Caco-2 (cell line): ENCODE results near the gene DCT. TPM values are rescaled to one million over a fixed set of nuclear protein-coding genes. Genes with fewer than 3 reads are reported as not detected.

Experiments
- BruUV-seq: library from RNA; stranded (reverse); fragments of 400-500 nt; replicated peaks from 2 replicates; lab custom pipeline; 2021; lab: Mats Ljungman, UMichigan
- CTCF ChIA-PET: fragments of 300-600 bp; sonication (Branson Sonifier 250); formaldehyde crosslinking; loops from one replicate; lab custom pipeline; 2022; ENCODE audit warnings: antibody characterized with exemption; lab: Charles Lee
- POLR2A ChIA-PET: fragments of 300-600 bp; sonication (Branson Sonifier 250); formaldehyde crosslinking; loops from one replicate; lab custom pipeline; 2022; ENCODE audit warnings: antibody characterized with exemption; lab: Charles Lee
- DNase-seq, 2 experiments: peaks; one replicate each; pipeline versions ENCODE4 v3.0.0 to v3.0.0-alpha.2; 2020 to 2022
- H3K27me3 ChIP-seq: replicated peaks from 2 replicates; pipeline ENCODE4 v1.6.0; 2011; ENCODE audit warnings: low read length; ENCODE audit not compliant: control insufficient read depth, insufficient read depth
- H3K36me3 ChIP-seq: 2 replicates; pipeline ENCODE4 v1.5.1; 2011; ENCODE audit warnings: low read length; ENCODE audit not compliant: control insufficient read depth, insufficient read depth
- H3K4me1 ChIP-seq: fragments of 250-450 bp; sonication (Bioruptor Pico); 2 replicates; pipeline ENCODE4 v1.5.1; 2020; ENCODE audit warnings: mild to moderate bottlenecking
- H3K4me3 ChIP-seq: 2 replicates; pipeline ENCODE4 v1.5.1; 2011; ENCODE audit warnings: low read depth, mild to moderate bottlenecking, control low read depth, low read length
- H3K9me3 ChIP-seq: fragments of 250-450 bp; sonication (Bioruptor Pico); 2 replicates; pipeline ENCODE4 v1.5.1; 2020; ENCODE audit warnings: mild to moderate bottlenecking, moderate library complexity
- H3K27ac Mint-ChIP-seq: one replicate; pipeline ENCODE4 v1.8.0; 2022; ENCODE audit warnings: mixed read lengths; ENCODE audit not compliant: unreplicated experiment
- H3K27me3 Mint-ChIP-seq: one replicate; pipeline ENCODE4 v1.8.0; 2022; ENCODE audit warnings: mixed read lengths; ENCODE audit not compliant: insufficient read depth, unreplicated experiment
- H3K36me3 Mint-ChIP-seq: one replicate; pipeline ENCODE4 v1.8.0; 2022; ENCODE audit warnings: mild to moderate bottlenecking, mixed read lengths; ENCODE audit not compliant: insufficient read depth, unreplicated experiment
- H3K4me1 Mint-ChIP-seq: one replicate; pipeline ENCODE4 v1.8.0; 2022; ENCODE audit warnings: low read depth, mixed read lengths; ENCODE audit not compliant: unreplicated experiment
- H3K4me3 Mint-ChIP-seq: one replicate; pipeline ENCODE4 v1.8.0; 2022; ENCODE audit warnings: mild to moderate bottlenecking, moderate library complexity, mixed read lengths; ENCODE audit not compliant: unreplicated experiment
- H3K9me3 Mint-ChIP-seq: one replicate; pipeline ENCODE4 v1.8.0; 2022; ENCODE audit warnings: mixed read lengths; ENCODE audit not compliant: unreplicated experiment
- CTCF ChIP-seq, 2 experiments: fragments of 200-600 bp in 1 of 2; IDR thresholded peaks; 1 replicate in 1 of 2; 2 replicates in 1 of 2; pipeline versions ENCODE4 v1.5.1 to v1.8.0; 2011 to 2022; ENCODE audit warnings: antibody characterized with exemption in 1 of 2, control low read depth in 1 of 2, inconsistent platforms in 1 of 2, low read depth in 1 of 2, low read length in 1 of 2, mild to moderate bottlenecking in 1 of 2, moderate library complexity in 1 of 2; ENCODE audit not compliant: insufficient read depth in 1 of 2, severe bottlenecking in 1 of 2, unreplicated experiment in 1 of 2
- intact Hi-C: fragments of 100-400 bp; cut with micrococcal nuclease; formaldehyde crosslinking; loops from one replicate; pipeline ENCODE4 v1.10.0; 2022; ENCODE audit not compliant: unreplicated experiment
- total RNA-seq: library from RNA; stranded (reverse); gene quantifications from 2 replicates; pipeline ENCODE4 v1.2.3, GENCODE V29; 2022

DCT gene
- total RNA-seq, 1 experiment from 2014 or later: not detected

GRCh38 chr13:94414708-94415107, 64.8 kb downstream of the DCT start:
- DNase-seq: no peak
- H3K36me3 ChIP-seq: no peaks in the 10 kb centered on the region
- no peaks in the 10 kb centered on the region for H3K4me1 Mint-ChIP-seq
- CTCF ChIA-PET: no interaction called here
- no peak for TF ChIP-seq CTCF (IDR thresholded peaks at IDR 0.05; ENCODE audit: insufficient read depth in 1 of 2, low read depth in 1 of 2, low read length in 1 of 2, severe bottlenecking in 1 of 2, unreplicated experiment in 1 of 2)
- H3K36me3 Mint-ChIP-seq: no peaks in the 10 kb centered on the region
- POLR2A ChIA-PET: no interaction called here
- H3K4me3 ChIP-seq: no peak overlapping the region
- H3K4me1 ChIP-seq: no peaks in the 10 kb centered on the region
- no peak overlapping the region for H3K27ac Mint-ChIP-seq
- H3K27me3 ChIP-seq: no peaks in the 10 kb centered on the region; the same call in 1 of the 2 replicates
- H3K9me3 ChIP-seq: no peaks in the 10 kb centered on the region
- no peak overlapping the region for H3K4me3 Mint-ChIP-seq
- H3K9me3 Mint-ChIP-seq: no peaks in the 10 kb centered on the region
- intact Hi-C loops: no loop called here
- BruUV-seq: no TSS peak
- peaks cover 10% of the 10 kb centered on the region for H3K27me3 Mint-ChIP-seq

GRCh38 chr13:94414141-94414540, 65.3 kb downstream of the DCT start:
- no peaks in the 10 kb centered on the region for H3K36me3 Mint-ChIP-seq
- DNase-seq: no peak
- H3K27me3 Mint-ChIP-seq: peaks cover 10% of the 10 kb centered on the region
- no peaks in the 10 kb centered on the region for H3K9me3 ChIP-seq
- H3K4me3 ChIP-seq: no peak overlapping the region
- H3K4me1 Mint-ChIP-seq: no peaks in the 10 kb centered on the region
- no peak for TF ChIP-seq CTCF (IDR thresholded peaks at IDR 0.05; ENCODE audit: insufficient read depth in 1 of 2, low read depth in 1 of 2, low read length in 1 of 2, severe bottlenecking in 1 of 2, unreplicated experiment in 1 of 2)
- H3K27ac Mint-ChIP-seq: no peak overlapping the region
- H3K27me3 ChIP-seq: no peaks in the 10 kb centered on the region; the same call in 1 of the 2 replicates
- H3K36me3 ChIP-seq: no peaks in the 10 kb centered on the region
- no peaks in the 10 kb centered on the region for H3K4me1 ChIP-seq
- no peak overlapping the region for H3K4me3 Mint-ChIP-seq
- intact Hi-C loops: no loop called here
- no peaks in the 10 kb centered on the region for H3K9me3 Mint-ChIP-seq
- CTCF ChIA-PET: no interaction called here
- BruUV-seq: no TSS peak
- POLR2A ChIA-PET: no interaction called here

GRCh38 chr13:94413598-94413944, 65.9 kb downstream of the DCT start:
- BruUV-seq: no TSS peak
- no peaks in the 10 kb centered on the region; the same call in 1 of the 2 replicates for H3K27me3 ChIP-seq
- H3K9me3 Mint-ChIP-seq: no peaks in the 10 kb centered on the region
- H3K4me3 Mint-ChIP-seq: no peak overlapping the region
- no peaks in the 10 kb centered on the region for H3K9me3 ChIP-seq
- no peak overlapping the region for H3K4me3 ChIP-seq
- H3K36me3 Mint-ChIP-seq: no peaks in the 10 kb centered on the region
- H3K4me1 Mint-ChIP-seq: no peaks in the 10 kb centered on the region
- H3K36me3 ChIP-seq: no peaks in the 10 kb centered on the region
- no peak overlapping the region for H3K27ac Mint-ChIP-seq
- DNase-seq: no peak
- ChIA-PET POLR2A (no interaction called here), CTCF (no interaction called here)
- intact Hi-C loops: no loop called here
- TF ChIP-seq CTCF (IDR thresholded peaks at IDR 0.05; ENCODE audit: insufficient read depth in 1 of 2, low read depth in 1 of 2, low read length in 1 of 2, severe bottlenecking in 1 of 2, unreplicated experiment in 1 of 2): no peak
- no peaks in the 10 kb centered on the region for H3K4me1 ChIP-seq
- peaks cover 13% of the 10 kb centered on the region for H3K27me3 Mint-ChIP-seq
